Measurements from ENCODE around the gene EML6. TPM values are rescaled to one million over a fixed set of nuclear protein-coding genes. Genes with fewer than 3 reads are reported as not detected.

The EML6 gene
- total and polyA plus RNA-seq, 2 of the 8 experiments (the other 6 are each of a cell fraction or from before 2014, with no cell fraction given): 1.2 to 1.6 TPM

DNA sequence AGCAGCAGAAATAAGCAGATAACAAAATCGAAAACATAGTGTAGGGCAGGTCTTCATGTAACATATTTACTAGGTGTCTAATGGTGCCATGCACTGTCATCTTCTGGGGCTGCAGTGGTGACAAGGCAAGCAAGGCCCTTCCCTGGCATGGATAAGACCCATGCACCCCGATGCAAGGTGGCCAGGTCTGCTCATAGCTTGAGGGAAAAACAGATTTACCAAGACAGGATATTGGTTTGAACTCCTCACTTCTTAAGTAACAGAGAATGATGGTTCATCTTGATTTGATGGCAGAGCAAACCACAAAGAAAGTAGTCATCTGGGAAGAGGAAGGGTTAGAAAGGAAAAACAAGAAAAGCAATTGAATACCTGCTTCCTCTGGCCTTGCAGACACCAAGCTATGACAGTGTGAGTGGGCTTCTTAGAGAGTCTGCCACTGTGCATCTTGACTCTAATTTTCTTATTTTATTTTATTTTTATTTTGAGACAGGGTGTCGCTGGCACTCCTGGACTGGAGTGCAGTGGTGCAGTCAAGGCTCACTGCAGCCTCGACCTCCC lies 35.8 kb upstream of the EML6 start:
- no peak for DNase-seq (ENCODE audit: low read depth in 1 of 2, low spot score in 2 of 2)
- H4K20me1 ChIP-seq (replicated peaks in 1 of 2; ENCODE audit: control insufficient read depth in 1 of 2, insufficient read depth in 2 of 2, low read length in 2 of 2): no peaks in the 10 kb centered on the region
- H2BK5ac ChIP-seq (ENCODE audit: low read depth, low read length): no peak overlapping the region
- no peak overlapping the region for H2AK5ac ChIP-seq (ENCODE audit: low read depth, low read length)
- no peak overlapping the region for H3K4me3 ChIP-seq (ENCODE audit: extremely low read depth in 1 of 4, insufficient read depth in 2 of 4, low read depth in 3 of 4, low read length in 4 of 4)
- H2BK12ac ChIP-seq (ENCODE audit: low read depth, low read length): no peak overlapping the region
- H2AFZ ChIP-seq (ENCODE audit: low read length): no peak overlapping the region
- H3K36me3 ChIP-seq (ENCODE audit: control insufficient read depth in 2 of 4, insufficient read depth in 4 of 4, low read length in 3 of 4): no peaks in the 10 kb centered on the region
- no peak overlapping the region for H2BK15ac ChIP-seq (ENCODE audit: low read length)
- no peak overlapping the region for H2BK20ac ChIP-seq (ENCODE audit: low read length)
- H3K79me1 ChIP-seq (ENCODE audit: low read depth, low read length): no peaks in the 10 kb centered on the region
- no peak overlapping the region for H4K8ac ChIP-seq (ENCODE audit: extremely low read depth, insufficient read depth, low read length)
- 90% methylated on average over 4 of the region's 4 CpGs; no CpG with 5 or more reads in 1 of the 2 experiments for WGBS, 2 experiments (ENCODE audit: extremely low coverage in 1 of 2, insufficient coverage in 1 of 2, insufficient read length in 1 of 2, insufficient replicate concordance in 2 of 2, low coverage in 1 of 2, low lambda C conversion rate in 2 of 2, missing lambda C conversion rate in 1 of 2)
- H3K14ac ChIP-seq (ENCODE audit: insufficient read length): no peak overlapping the region
- no peak overlapping the region for H4K5ac ChIP-seq (ENCODE audit: insufficient read length, low read depth, low read length)
- no peaks in the 10 kb centered on the region for H3K9me3 ChIP-seq (ENCODE audit: insufficient read depth in 2 of 2, low read depth in 1 of 2, low read length in 1 of 2)
- no peak overlapping the region for H3K4ac ChIP-seq (replicated peaks; ENCODE audit: insufficient read length, low read depth, low read length)
- H4K91ac ChIP-seq (replicated peaks; ENCODE audit: insufficient read length, low read length): no peak overlapping the region
- POLR2A ChIA-PET (ENCODE audit: partially characterized antibody): no interaction called here
- H3K56ac ChIP-seq (replicated peaks; ENCODE audit: insufficient read length, low read depth, low read length): no peak overlapping the region
- H3K4me1 ChIP-seq (replicated peaks in 1 of 4; ENCODE audit: control insufficient read depth in 3 of 4, insufficient read depth in 4 of 4, low read length in 3 of 4): no peaks in the 10 kb centered on the region
- H2BK120ac ChIP-seq (replicated peaks; ENCODE audit: low read depth, low read length): no peak overlapping the region
- FAIRE-seq: no peak
- no peaks in the 10 kb centered on the region for H3K79me2 ChIP-seq (ENCODE audit: control insufficient read depth in 1 of 2, insufficient read depth in 2 of 2, low read length in 2 of 2)
- H3K9ac ChIP-seq (replicated peaks in 1 of 4; ENCODE audit: extremely low read depth in 1 of 4, low read depth in 3 of 4, low read length in 3 of 4): no peak overlapping the region
- no peak overlapping the region for H3K23ac ChIP-seq (ENCODE audit: insufficient read length)
- CTCF ChIA-PET (ENCODE audit: partially characterized antibody): interaction anchor here (0.6 to 1.8 kb wide), 5 partner anchors 9 to 843 kb away, joined by 3 to 6 read pairs (median 3); no protein-coding TSS in a partner anchor
- no peaks in the 10 kb centered on the region for H3K23me2 ChIP-seq (ENCODE audit: low read depth, low read length)
- H3K27ac ChIP-seq (ENCODE audit: low read depth, low read length): no peak overlapping the region
- no peaks in the 10 kb centered on the region for H3K27me3 ChIP-seq (replicated peaks in 1 of 4; ENCODE audit: control insufficient read depth in 3 of 4, extremely low read depth in 1 of 4, insufficient read depth in 3 of 4, low read length in 3 of 4)
- H3K4me2 ChIP-seq (ENCODE audit: insufficient read depth in 1 of 2, low read depth in 2 of 2, low read length in 2 of 2): no peak overlapping the region
- H3K18ac ChIP-seq (ENCODE audit: extremely low read depth, low read length): no peak overlapping the region
- TF ChIP-seq HDAC6 (IDR thresholded peaks at IDR 0.05; ENCODE audit: low read depth, low read length): no peak
- TF ChIP-seq RBBP5 (IDR thresholded peaks at IDR 0.05; ENCODE audit: borderline replicate concordance, low read depth, low read length): no peak
- TF ChIP-seq RFX5 (IDR thresholded peaks at IDR 0.05; ENCODE audit: borderline replicate concordance, low read depth, low read length): no peak
- TF ChIP-seq, protein P1, sequence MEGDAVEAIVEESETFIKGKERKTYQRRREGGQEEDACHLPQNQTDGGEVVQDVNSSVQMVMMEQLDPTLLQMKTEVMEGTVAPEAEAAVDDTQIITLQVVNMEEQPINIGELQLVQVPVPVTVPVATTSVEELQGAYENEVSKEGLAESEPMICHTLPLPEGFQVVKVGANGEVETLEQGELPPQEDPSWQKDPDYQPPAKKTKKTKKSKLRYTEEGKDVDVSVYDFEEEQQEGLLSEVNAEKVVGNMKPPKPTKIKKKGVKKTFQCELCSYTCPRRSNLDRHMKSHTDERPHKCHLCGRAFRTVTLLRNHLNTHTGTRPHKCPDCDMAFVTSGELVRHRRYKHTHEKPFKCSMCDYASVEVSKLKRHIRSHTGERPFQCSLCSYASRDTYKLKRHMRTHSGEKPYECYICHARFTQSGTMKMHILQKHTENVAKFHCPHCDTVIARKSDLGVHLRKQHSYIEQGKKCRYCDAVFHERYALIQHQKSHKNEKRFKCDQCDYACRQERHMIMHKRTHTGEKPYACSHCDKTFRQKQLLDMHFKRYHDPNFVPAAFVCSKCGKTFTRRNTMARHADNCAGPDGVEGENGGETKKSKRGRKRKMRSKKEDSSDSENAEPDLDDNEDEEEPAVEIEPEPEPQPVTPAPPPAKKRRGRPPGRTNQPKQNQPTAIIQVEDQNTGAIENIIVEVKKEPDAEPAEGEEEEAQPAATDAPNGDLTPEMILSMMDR (IDR thresholded peaks at IDR 0.05; ENCODE audit: control extremely low read depth in 1 of 3, insufficient read depth in 1 of 3, low read depth in 1 of 3, low read length in 3 of 3): no peak
- TF ChIP-seq, protein P2, sequence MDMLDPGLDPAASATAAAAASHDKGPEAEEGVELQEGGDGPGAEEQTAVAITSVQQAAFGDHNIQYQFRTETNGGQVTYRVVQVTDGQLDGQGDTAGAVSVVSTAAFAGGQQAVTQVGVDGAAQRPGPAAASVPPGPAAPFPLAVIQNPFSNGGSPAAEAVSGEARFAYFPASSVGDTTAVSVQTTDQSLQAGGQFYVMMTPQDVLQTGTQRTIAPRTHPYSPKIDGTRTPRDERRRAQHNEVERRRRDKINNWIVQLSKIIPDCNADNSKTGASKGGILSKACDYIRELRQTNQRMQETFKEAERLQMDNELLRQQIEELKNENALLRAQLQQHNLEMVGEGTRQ (IDR thresholded peaks at IDR 0.05; ENCODE audit: low read length): no peak
- TF ChIP-seq CHD2 (IDR thresholded peaks at IDR 0.05; ENCODE audit: low read length): no peak
- TF ChIP-seq KDM1A (IDR thresholded peaks at IDR 0.05; ENCODE audit: borderline replicate concordance, low read length): no peak
- TF ChIP-seq HDAC2 (IDR thresholded peaks at IDR 0.05; ENCODE audit: borderline replicate concordance in 1 of 2, low read depth in 2 of 2, low read length in 2 of 2): no peak
- TF ChIP-seq CREB1 (IDR thresholded peaks at IDR 0.05): no peak
- TF ChIP-seq MAFK (IDR thresholded peaks at IDR 0.05; ENCODE audit: low read depth, low read length): no peak
